HL-60/S4 treated with phorbol 12-myristate 13-acetate at 8.2 ng/mL for 4 days and 3 days (cell line): ENCODE results near the gene DDX51.
"Not testable (repeated sequence)": the region's sequence is repeated elsewhere in the genome, so short reads cannot be mapped to it uniquely, and the experiment has no call there.

ENCODE experiments used
- in situ Hi-C: fragments of 300-500 bp; cut with MboI; formaldehyde crosslinking; loops from 2 replicates; pipeline ENCODE4 v1.15.0; 2022; ENCODE audit warnings: low sequenced_read_pairs

DDX51 gene

GRCh38 chr12:132123970-132124765 lies 20.0 kb downstream of the DDX51 start:
- in situ Hi-C loops, result no loop called here

GRCh38 chr12:132121283-132121682 lies 22.8 kb downstream of the DDX51 start:
- in situ Hi-C loops, result no loop called here

- in situ Hi-C loops, result no loop called here
These were observed 25.2 kb downstream of the DDX51 start for GRCh38 chr12:132118876-132119275.

- in situ Hi-C loops, result no loop called here
These were observed 26.6 kb downstream of the DDX51 start for GRCh38 chr12:132117558-132117875.

- in situ Hi-C loops, result no loop called here
These were observed 27.2 kb downstream of the DDX51 start for GRCh38 chr12:132116709-132117557.

GRCh38 chr12:132115500-132115899 lies 28.6 kb downstream of the DDX51 start:
- in situ Hi-C loops, result no loop called here

GRCh38 chr12:132114667-132115066 lies 29.5 kb downstream of the DDX51 start:
- in situ Hi-C loops, result no loop called here

GRCh38 chr12:132111654-132112304 lies 32.3 kb downstream of the DDX51 start:
- in situ Hi-C loops, result no loop called here

- in situ Hi-C loops, result no loop called here
These were observed 33.4 kb downstream of the DDX51 start for GRCh38 chr12:132110677-132111076.

- in situ Hi-C loops, result no loop called here
These were observed 34.4 kb downstream of the DDX51 start for GRCh38 chr12:132109741-132110140.

- in situ Hi-C loops, result no loop called here
These were observed 35.8 kb downstream of the DDX51 start for GRCh38 chr12:132108211-132108832.

GRCh38 chr12:132106921-132107320 lies 37.2 kb downstream of the DDX51 start:
- in situ Hi-C loops, result no loop called here

- in situ Hi-C loops, result no loop called here
These were observed 38.7 kb downstream of the DDX51 start for GRCh38 chr12:132105467-132105866.

GRCh38 chr12:132103542-132104308 lies 40.4 kb downstream of the DDX51 start:
- in situ Hi-C loops, result no loop called here

GRCh38 chr12:132103072-132103471 lies 41.0 kb downstream of the DDX51 start:
- in situ Hi-C loops, result not testable (repeated sequence)

- in situ Hi-C loops, result no loop called here
These were observed 41.8 kb downstream of the DDX51 start for GRCh38 chr12:132102297-132102696.

GRCh38 chr12:132100306-132101065 lies 43.6 kb downstream of the DDX51 start:
- in situ Hi-C loops, result no loop called here

- in situ Hi-C loops, result no loop called here
These were observed 44.4 kb downstream of the DDX51 start for GRCh38 chr12:132099739-132100138.

GRCh38 chr12:132095520-132096409 lies 48.4 kb downstream of the DDX51 start:
- in situ Hi-C loops, result no loop called here
